ENCODE results near the gene SPATA31A6. TPM values are rescaled to one million over a fixed set of nuclear protein-coding genes. Genes with fewer than 3 reads are reported as not detected.

The SPATA31A6 gene
- total RNA-seq: not detected in 2 replicates

DNA sequence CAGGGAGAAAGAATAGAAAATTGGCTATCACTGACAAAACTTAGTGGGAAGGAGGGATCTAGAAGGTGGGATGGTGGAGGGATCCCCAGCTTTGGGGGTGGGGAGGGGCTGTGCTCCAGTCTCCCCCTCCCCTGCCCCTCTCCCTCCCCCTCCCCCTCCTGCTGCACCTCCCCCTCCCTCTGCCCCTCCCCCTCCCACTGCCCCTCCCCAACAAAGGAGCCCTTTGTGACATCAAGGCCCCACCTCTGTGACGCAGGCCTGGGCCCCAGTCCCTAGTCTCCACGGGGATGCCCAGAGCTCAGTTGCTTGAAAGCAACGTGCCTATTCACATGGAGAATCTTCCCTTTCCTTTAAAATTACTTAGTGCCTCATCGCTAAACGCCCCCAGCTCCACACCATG lies at the start of gene SPATA31A6:
SPATA31A6 (plus strand) TSS at position 301 of the 400 bp plus-strand sequence; CDS start at position 330, 29 bp downstream.

Other genes with a start within 250 kb of the SPATA31A6 start
- 43.2 and 361 TPM in 2 replicates for gene CNTNAP3B, start 54.2 kb upstream of the SPATA31A6 start, total RNA-seq

Measured in bladder microvascular endothelial cell (primary cell).